Trophoblast cell (in vitro differentiated cells and primary cell): Measurements from ENCODE around the gene EVL.

ENCODE experiments used
- DNase-seq, 2 donors: peaks; one replicate each; pipeline ENCODE4 v3.0.0-alpha.2; 2016
- H2AFZ ChIP-seq: 2 replicates; pipeline ENCODE4 v1.6.1; 2013; ENCODE audit warnings: low read length, moderate library complexity, mild to moderate bottlenecking; ENCODE audit not compliant: insufficient read depth, poor library complexity
- H2AK5ac ChIP-seq: 2 replicates; pipeline ENCODE4 v1.6.1; 2013; ENCODE audit warnings: mild to moderate bottlenecking, low read length
- H2BK120ac ChIP-seq: 2 replicates; pipeline ENCODE4 v1.6.1; 2013; ENCODE audit warnings: low read length, mild to moderate bottlenecking, moderate library complexity; ENCODE audit not compliant: insufficient read depth, poor library complexity
- H2BK12ac ChIP-seq: 2 replicates; pipeline ENCODE4 v1.6.1; 2013; ENCODE audit warnings: mild to moderate bottlenecking, low read length, moderate library complexity
- H2BK5ac ChIP-seq: 2 replicates; pipeline ENCODE4 v1.6.1; 2013; ENCODE audit warnings: low read length, low read depth, moderate library complexity, mild to moderate bottlenecking; ENCODE audit not compliant: poor library complexity
- H3K14ac ChIP-seq: 2 replicates; pipeline ENCODE4 v1.6.1; 2013; ENCODE audit warnings: mild to moderate bottlenecking, low read length
- H3K18ac ChIP-seq: 2 replicates; pipeline ENCODE4 v1.6.1; 2013; ENCODE audit warnings: mild to moderate bottlenecking, low read length
- H3K23ac ChIP-seq: 2 replicates; pipeline ENCODE4 v1.6.1; 2013; ENCODE audit warnings: low read length
- H3K27ac ChIP-seq: 2 replicates; pipeline ENCODE4 v1.5.1; 2013; ENCODE audit warnings: low read depth, mild to moderate bottlenecking, inconsistent platforms, low read length, moderate library complexity
- H3K27me3 ChIP-seq: 2 replicates; pipeline ENCODE4 v1.6.1; 2013; ENCODE audit warnings: inconsistent platforms, mild to moderate bottlenecking, low read length, moderate library complexity; ENCODE audit not compliant: insufficient read depth
- H3K36me3 ChIP-seq, 2 experiments: 1 replicate in 1 of 2; 2 replicates in 1 of 2; pipeline ENCODE4 v1.6.1; 2013; ENCODE audit warnings: low read length in 2 of 2, mild to moderate bottlenecking in 2 of 2, moderate library complexity in 1 of 2; ENCODE audit not compliant: insufficient read depth in 2 of 2, control insufficient read depth in 1 of 2
- H3K4ac ChIP-seq: 2 replicates; pipeline ENCODE4 v1.6.1; 2013; ENCODE audit warnings: low read depth, mild to moderate bottlenecking, low read length, moderate library complexity
- H3K4me1 ChIP-seq, 2 experiments: 1 replicate in 1 of 2; 2 replicates in 1 of 2; pipeline ENCODE4 v1.6.1; 2013; ENCODE audit warnings: low read length in 2 of 2, mild to moderate bottlenecking in 2 of 2, moderate library complexity in 1 of 2; ENCODE audit not compliant: insufficient read depth in 2 of 2, control insufficient read depth in 1 of 2
- H3K4me2 ChIP-seq: 2 replicates; pipeline ENCODE4 v1.6.1; 2013; ENCODE audit warnings: inconsistent platforms, mild to moderate bottlenecking, low read length, moderate library complexity
- H3K4me3 ChIP-seq: 2 replicates; pipeline ENCODE4 v1.5.1; 2013; ENCODE audit warnings: mild to moderate bottlenecking, low read depth, low read length, inconsistent platforms
- H3K79me1 ChIP-seq: one replicate; pipeline ENCODE4 v1.6.1; 2013; ENCODE audit warnings: low read length
- H3K79me2 ChIP-seq: 2 replicates; pipeline ENCODE4 v1.6.1; 2013; ENCODE audit warnings: low read length, mild to moderate bottlenecking; ENCODE audit not compliant: control insufficient read depth, insufficient read depth, poor library complexity
- H3K9ac ChIP-seq: 2 replicates; pipeline ENCODE4 v1.6.1; 2013; ENCODE audit warnings: mild to moderate bottlenecking, low read length
- H3K9me3 ChIP-seq: 2 replicates; pipeline ENCODE4 v1.6.1; 2013; ENCODE audit warnings: low read depth, mild to moderate bottlenecking, control low read depth, inconsistent platforms, low read length; ENCODE audit not compliant: insufficient read depth
- H4K12ac ChIP-seq: 2 replicates; pipeline ENCODE4 v1.6.1; 2013; ENCODE audit warnings: low read depth, mild to moderate bottlenecking, low read length, moderate library complexity
- H4K8ac ChIP-seq: 2 replicates; pipeline ENCODE4 v1.6.1; 2013; ENCODE audit warnings: low read depth, mild to moderate bottlenecking, low read length, moderate library complexity
- H4K91ac ChIP-seq: one replicate; pipeline ENCODE4 v1.6.1; 2013; ENCODE audit warnings: low read depth, mild to moderate bottlenecking, low read length, moderate library complexity
- WGBS: extraction: QIAGEN DNeasy Blood & Tissue Kit; methylation state at CpG from one replicate; pipeline ENCODE4 v1.1.7; 2013; ENCODE audit warnings: missing lambda C conversion rate; ENCODE audit not compliant: insufficient read length, insufficient coverage; ENCODE audit errors: extremely low coverage; 5-methylcytosine and 5-hydroxymethylcytosine counted together

EVL gene

DNA sequence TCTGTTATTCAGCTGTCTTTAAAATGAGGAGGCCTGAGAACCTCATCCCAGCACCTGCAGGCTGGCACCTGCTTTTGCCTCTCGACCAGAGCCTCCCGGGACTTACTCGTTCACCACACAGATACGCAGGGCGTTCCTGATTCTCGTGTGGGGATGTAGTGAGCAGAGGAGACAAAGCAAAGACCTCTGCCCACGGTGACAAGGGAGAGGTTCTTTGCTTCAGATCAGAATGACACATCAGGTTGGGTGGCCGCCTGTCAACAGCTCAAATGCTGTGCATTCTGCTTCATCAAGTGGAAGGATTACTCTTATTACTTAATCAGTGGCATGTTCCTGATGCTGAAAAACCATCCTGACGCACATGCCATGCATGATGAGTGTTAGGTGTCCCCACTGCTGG lies 69.9 kb downstream of the EVL start:
- H3K18ac ChIP-seq, result no peak overlapping the region
- WGBS, result no CpG with 5 or more reads among the region's 9 CpGs
- H3K4me2 ChIP-seq, result no peak overlapping the region

DNA sequence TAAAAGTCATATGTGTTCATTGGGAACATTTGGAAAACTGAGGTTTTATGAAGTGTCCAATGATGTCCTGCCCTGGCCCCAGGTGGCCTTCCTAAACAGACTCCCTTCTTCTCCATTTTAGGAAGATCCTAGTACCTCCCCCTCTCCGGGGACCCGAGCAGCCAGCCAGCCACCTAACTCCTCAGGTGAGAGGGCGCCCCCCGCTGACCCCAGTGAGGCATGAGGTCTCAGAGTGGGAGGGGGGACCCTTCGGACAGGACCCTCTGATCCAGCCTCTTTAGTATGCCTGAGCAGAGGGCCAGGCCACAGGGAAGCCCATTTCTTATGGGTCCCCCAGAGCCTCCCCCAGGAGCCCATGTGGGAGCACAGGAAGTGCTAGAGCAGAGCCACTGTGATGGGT lies 70.6 kb downstream of the EVL start:
- peaks cover 0 to 6% of the 10 kb centered on the region in 2 experiments for H3K4me1 ChIP-seq
- no peak overlapping the region for H2AK5ac ChIP-seq
- H3K9me3 ChIP-seq, result no peaks in the 10 kb centered on the region
- H3K4ac ChIP-seq, result no peak overlapping the region
- no peak overlapping the region for H2BK5ac ChIP-seq
- no peaks in the 10 kb centered on the region for H3K27me3 ChIP-seq
- H3K27ac ChIP-seq, result no peak overlapping the region
- H3K4me3 ChIP-seq, result no peak overlapping the region
- no peak overlapping the region for H3K9ac ChIP-seq
- H3K36me3 ChIP-seq, result peaks cover 8 to 16% of the 10 kb centered on the region in 2 experiments
- no peak overlapping the region for H2AFZ ChIP-seq
- no peak overlapping the region for H3K23ac ChIP-seq
- H2BK120ac ChIP-seq, result no peak overlapping the region
- DNase-seq, result no peak
- no peak overlapping the region for H2BK12ac ChIP-seq
- no peaks in the 10 kb centered on the region for H3K79me1 ChIP-seq
- H4K91ac ChIP-seq, result no peak overlapping the region
- H3K18ac ChIP-seq, result no peak overlapping the region
- H4K8ac ChIP-seq, result no peak overlapping the region
- WGBS, result no CpG with 5 or more reads among the region's 5 CpGs
- no peak overlapping the region for H3K14ac ChIP-seq
- no peak overlapping the region for H3K4me2 ChIP-seq
- H4K12ac ChIP-seq, result no peak overlapping the region
- no peaks in the 10 kb centered on the region for H3K79me2 ChIP-seq

More for the DNA sequence above, 69.9 kb downstream of the EVL start:
- H3K27me3 ChIP-seq, result no peaks in the 10 kb centered on the region
- no peak overlapping the region for H3K14ac ChIP-seq
- H3K23ac ChIP-seq, result no peak overlapping the region
- H3K27ac ChIP-seq, result no peak overlapping the region
- H2BK120ac ChIP-seq, result no peak overlapping the region
- no peak overlapping the region for H3K9ac ChIP-seq
- DNase-seq, result no peak
- no peak overlapping the region for H2AFZ ChIP-seq
- H3K36me3 ChIP-seq, result peaks cover 8 to 16% of the 10 kb centered on the region in 2 experiments
- no peak overlapping the region for H4K8ac ChIP-seq
- no peak overlapping the region for H3K4me3 ChIP-seq
- no peak overlapping the region for H2BK5ac ChIP-seq
- no peaks in the 10 kb centered on the region for H3K79me1 ChIP-seq
- H3K9me3 ChIP-seq, result no peaks in the 10 kb centered on the region
- peaks cover 0 to 3% of the 10 kb centered on the region in 2 experiments for H3K4me1 ChIP-seq
- H3K4ac ChIP-seq, result no peak overlapping the region
- H2BK12ac ChIP-seq, result no peak overlapping the region
- H4K12ac ChIP-seq, result no peak overlapping the region
- no peak overlapping the region for H2AK5ac ChIP-seq
- no peaks in the 10 kb centered on the region for H3K79me2 ChIP-seq
- no peak overlapping the region for H4K91ac ChIP-seq

DNA sequence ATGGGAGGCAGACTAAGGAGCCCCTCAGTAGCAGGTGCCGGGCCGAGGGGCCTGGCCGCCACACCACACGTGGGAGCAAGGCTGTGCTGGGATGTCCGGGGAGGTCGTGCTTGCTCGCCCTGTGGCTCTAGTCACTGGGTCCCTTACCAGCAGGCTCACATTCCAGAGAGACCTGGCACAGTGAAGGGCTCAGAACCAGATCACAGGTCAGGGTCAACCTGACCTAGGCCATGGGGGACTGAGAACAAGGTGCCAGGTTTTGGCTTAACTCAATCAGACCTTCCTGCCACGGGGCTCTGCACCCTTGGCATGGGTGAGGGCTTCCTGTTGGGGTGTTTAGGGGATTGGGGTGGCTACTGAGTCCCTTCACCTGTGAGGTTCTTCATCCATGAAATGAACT lies 72.0 kb downstream of the EVL start:
- no peak overlapping the region for H4K12ac ChIP-seq

DNA sequence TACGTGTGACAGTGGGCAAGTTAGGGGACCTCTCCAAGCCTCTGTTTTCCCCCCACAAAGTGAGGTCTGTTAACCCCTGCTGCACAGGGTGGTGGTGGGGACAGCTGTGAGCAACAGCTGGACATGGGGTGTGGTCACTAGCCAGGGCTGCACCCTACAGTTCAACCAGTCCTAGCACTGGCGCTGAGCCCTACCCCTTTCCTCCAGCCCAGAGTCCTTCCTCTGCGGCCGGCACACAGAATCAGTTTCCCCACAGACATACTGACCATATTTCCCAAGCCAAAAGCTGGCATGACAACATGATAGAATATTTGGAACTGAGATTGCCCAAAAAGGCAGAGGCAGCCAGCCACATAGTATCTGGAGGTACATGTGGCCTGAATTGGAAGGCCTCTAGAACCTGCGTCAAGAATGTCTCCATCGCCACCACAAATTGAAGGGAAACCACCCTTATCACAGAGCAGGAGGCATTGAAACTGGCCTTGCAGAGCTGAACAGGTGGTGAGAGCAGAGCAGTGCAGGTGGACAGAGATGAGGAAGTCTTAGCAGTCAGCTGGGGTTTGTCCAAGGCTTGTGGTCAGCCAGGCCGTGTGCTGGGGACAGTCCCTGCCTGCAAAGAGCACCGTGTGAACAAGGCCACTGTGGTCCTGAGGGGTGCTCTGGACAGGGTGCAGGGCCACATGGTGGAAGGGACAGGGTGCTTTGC lies 73.0 kb downstream of the EVL start:
- Histone ChIP-seq H3K9me3 (no peaks in the 10 kb centered on the region), H4K8ac (no peak overlapping the region), H2AFZ (no peak overlapping the region), H3K4me3 (no peak overlapping the region), H2AK5ac (no peak overlapping the region), H3K4me2 (no peak overlapping the region), H3K18ac (no peak overlapping the region), H3K79me2 (no peaks in the 10 kb centered on the region), H3K4ac (no peak overlapping the region), H3K79me1 (no peaks in the 10 kb centered on the region), H2BK12ac (no peak overlapping the region), H3K27me3 (no peaks in the 10 kb centered on the region), H3K9ac (no peak overlapping the region), H4K12ac (no peak overlapping the region), H3K23ac (no peak overlapping the region), H3K4me1 (peaks cover 17 to 20% of the 10 kb centered on the region in 2 experiments), H3K14ac (no peak overlapping the region), H3K27ac (no peak overlapping the region), H3K36me3 (peaks cover 4 to 10% of the 10 kb centered on the region in 2 experiments), H2BK5ac (no peak overlapping the region), H4K91ac (no peak overlapping the region), H2BK120ac (no peak overlapping the region)
- no CpG with 5 or more reads among the region's 8 CpGs for WGBS
- no peak for DNase-seq

More for the DNA sequence above, 72.0 kb downstream of the EVL start:
- Histone ChIP-seq H4K91ac (no peak overlapping the region), H2BK5ac (no peak overlapping the region), H3K23ac (no peak overlapping the region), H3K79me1 (no peaks in the 10 kb centered on the region), H3K79me2 (no peaks in the 10 kb centered on the region), H3K9me3 (no peaks in the 10 kb centered on the region), H4K8ac (no peak overlapping the region), H3K36me3 (peaks cover 8 to 15% of the 10 kb centered on the region in 2 experiments), H3K27me3 (no peaks in the 10 kb centered on the region), H2BK12ac (no peak overlapping the region), H3K4me3 (no peak overlapping the region), H2AK5ac (no peak overlapping the region), H3K4ac (no peak overlapping the region), H2AFZ (no peak overlapping the region), H3K9ac (no peak overlapping the region), H3K4me1 (peaks cover 8 to 14% of the 10 kb centered on the region in 2 experiments), H3K27ac (no peak overlapping the region), H3K4me2 (no peak overlapping the region), H2BK120ac (no peak overlapping the region), H3K18ac (no peak overlapping the region), H3K14ac (no peak overlapping the region)
- DNase-seq, result no peak
- WGBS, result no CpG with 5 or more reads among the region's 8 CpGs
